Measurements from ENCODE around the gene TRPC1.

The TRPC1 gene

DNA sequence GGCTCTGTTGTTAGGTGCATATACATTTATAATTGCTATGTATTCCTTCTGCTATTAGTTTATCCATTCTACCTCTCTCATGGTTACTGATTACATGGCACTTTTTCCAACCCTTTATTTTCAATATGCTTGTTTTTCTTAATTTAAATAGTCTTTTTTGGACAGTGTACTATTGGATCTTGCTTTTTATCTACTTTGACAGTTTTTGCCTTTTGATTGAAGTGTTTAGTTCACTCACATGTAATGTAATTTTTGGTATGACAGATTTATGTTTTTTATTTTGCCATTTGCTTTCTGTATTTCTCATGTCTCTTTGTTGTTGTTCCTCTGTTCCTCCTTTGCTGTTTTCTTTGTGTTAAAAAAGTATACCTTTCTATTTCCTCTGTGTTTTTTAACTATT, 44.5 kb downstream of the TRPC1 start:
- Histone ChIP-seq H3K36me3 (replicated peaks; ENCODE audit: low read depth, low read length) (no peaks in the 10 kb centered on the region), H4K20me1 (ENCODE audit: insufficient read depth, low read length) (no peaks in the 10 kb centered on the region), H3K9ac (ENCODE audit: low read length) (no peak overlapping the region), H3K79me2 (ENCODE audit: low read length) (no peaks in the 10 kb centered on the region), H3K27me3 (ENCODE audit: low read depth, low read length) (no peaks in the 10 kb centered on the region), H2AFZ (ENCODE audit: low read depth, low read length) (no peak overlapping the region), H3K4me2 (ENCODE audit: low read length) (no peak overlapping the region), H3K9me3 (ENCODE audit: insufficient read depth, low read length) (no peaks in the 10 kb centered on the region), H3K27ac (ENCODE audit: low read length) (no peak overlapping the region), H3K4me3 (ENCODE audit: low read length) (no peak overlapping the region), H3K4me1 (ENCODE audit: low read length) (no peaks in the 10 kb centered on the region)
- TF ChIP-seq CTCF (IDR thresholded peaks at IDR 0.05; ENCODE audit: low read depth, low read length) (no peak), EZH2phosphoT487 (IDR thresholded peaks at IDR 0.05; ENCODE audit: low read depth) (no peak)

- Histone ChIP-seq H2AFZ (ENCODE audit: low read depth, low read length) (no peak overlapping the region), H3K27me3 (ENCODE audit: low read depth, low read length) (no peaks in the 10 kb centered on the region), H3K4me3 (ENCODE audit: low read length) (no peak overlapping the region), H3K36me3 (replicated peaks; ENCODE audit: low read depth, low read length) (no peaks in the 10 kb centered on the region), H4K20me1 (ENCODE audit: insufficient read depth, low read length) (no peaks in the 10 kb centered on the region), H3K4me1 (ENCODE audit: low read length) (no peaks in the 10 kb centered on the region), H3K27ac (ENCODE audit: low read length) (no peak overlapping the region), H3K9ac (ENCODE audit: low read length) (no peak overlapping the region), H3K9me3 (ENCODE audit: insufficient read depth, low read length) (no peaks in the 10 kb centered on the region), H3K4me2 (ENCODE audit: low read length) (no peak overlapping the region), H3K79me2 (ENCODE audit: low read length) (no peaks in the 10 kb centered on the region)
- TF ChIP-seq CTCF (IDR thresholded peaks at IDR 0.05; ENCODE audit: low read depth, low read length) (no peak), EZH2phosphoT487 (IDR thresholded peaks at IDR 0.05; ENCODE audit: low read depth) (no peak)
These were observed 54.1 kb downstream of the TRPC1 start for GRCh38 chr3:142777927-142778326.

- H3K4me2 ChIP-seq (ENCODE audit: low read length) = no peak overlapping the region
- H3K27ac ChIP-seq (ENCODE audit: low read length) = no peak overlapping the region
- H3K9ac ChIP-seq (ENCODE audit: low read length) = no peak overlapping the region
- H3K4me1 ChIP-seq (ENCODE audit: low read length) = no peaks in the 10 kb centered on the region
- H3K79me2 ChIP-seq (ENCODE audit: low read length) = no peaks in the 10 kb centered on the region
- H2AFZ ChIP-seq (ENCODE audit: low read depth, low read length) = no peak overlapping the region
- no peaks in the 10 kb centered on the region for H3K9me3 ChIP-seq (ENCODE audit: insufficient read depth, low read length)
- no peaks in the 10 kb centered on the region for H3K36me3 ChIP-seq (replicated peaks; ENCODE audit: low read depth, low read length)
- no peak overlapping the region for H3K4me3 ChIP-seq (ENCODE audit: low read length)
- TF ChIP-seq EZH2phosphoT487 (IDR thresholded peaks at IDR 0.05; ENCODE audit: low read depth) = no peak
- TF ChIP-seq CTCF (IDR thresholded peaks at IDR 0.05; ENCODE audit: low read depth, low read length) = no peak
- H4K20me1 ChIP-seq (ENCODE audit: insufficient read depth, low read length) = no peaks in the 10 kb centered on the region
- no peaks in the 10 kb centered on the region for H3K27me3 ChIP-seq (ENCODE audit: low read depth, low read length)
These were observed 54.7 kb downstream of the TRPC1 start for GRCh38 chr3:142778541-142778940.

DNA sequence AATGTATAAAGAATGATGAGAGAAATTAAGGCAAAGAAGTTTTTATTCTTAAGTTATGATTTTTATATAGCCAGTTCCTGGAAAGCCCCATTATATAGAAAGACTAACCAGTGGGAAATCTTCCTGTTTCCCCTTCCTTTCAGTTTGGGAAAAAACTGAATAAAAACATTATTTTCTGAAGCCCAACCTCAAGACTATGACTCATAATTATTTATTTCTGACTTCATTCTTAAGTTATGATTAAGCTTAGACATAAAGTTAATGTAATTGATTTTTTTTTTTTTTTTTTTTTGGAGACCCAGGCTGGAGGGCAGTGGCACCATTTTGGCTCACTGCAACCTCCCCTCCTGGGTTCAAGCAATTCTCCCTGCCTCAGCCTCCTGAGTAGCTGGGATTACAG, 55.8 kb downstream of the TRPC1 start:
- no peak overlapping the region for H3K9ac ChIP-seq (ENCODE audit: low read length)
- no peaks in the 10 kb centered on the region for H3K27me3 ChIP-seq (ENCODE audit: low read depth, low read length)
- H3K4me2 ChIP-seq (ENCODE audit: low read length) = no peak overlapping the region
- H3K9me3 ChIP-seq (ENCODE audit: insufficient read depth, low read length) = no peaks in the 10 kb centered on the region
- no peaks in the 10 kb centered on the region for H3K36me3 ChIP-seq (replicated peaks; ENCODE audit: low read depth, low read length)
- H3K4me3 ChIP-seq (ENCODE audit: low read length) = no peak overlapping the region
- H2AFZ ChIP-seq (ENCODE audit: low read depth, low read length) = no peak overlapping the region
- no peaks in the 10 kb centered on the region for H4K20me1 ChIP-seq (ENCODE audit: insufficient read depth, low read length)
- no peaks in the 10 kb centered on the region for H3K79me2 ChIP-seq (ENCODE audit: low read length)
- no peaks in the 10 kb centered on the region for H3K4me1 ChIP-seq (ENCODE audit: low read length)
- TF ChIP-seq CTCF (IDR thresholded peaks at IDR 0.05; ENCODE audit: low read depth, low read length) (no peak), EZH2phosphoT487 (IDR thresholded peaks at IDR 0.05; ENCODE audit: low read depth) (no peak)
- H3K27ac ChIP-seq (ENCODE audit: low read length) = no peak overlapping the region
